Thymus (tissue), 11 donors: ENCODE data around the gene BRIP1. TPM values are rescaled to one million over a fixed set of nuclear protein-coding genes. Genes with fewer than 3 reads are reported as not detected.

Experiments used
- DNase-seq, 9 donors: peaks; one replicate each; pipeline ENCODE4 v3.0.0-alpha.2; 2013; ENCODE audit warnings: low spot score in 9 of 9, low read depth in 6 of 9, missing footprints in 1 of 9
- H3K27ac ChIP-seq, 2 donors: one replicate each; pipeline ENCODE4 v1.5.1; 2013; ENCODE audit warnings: control low read depth in 1 of 2, low read depth in 1 of 2, low read length in 1 of 2, mild to moderate bottlenecking in 1 of 2, moderate library complexity in 1 of 2
- H3K27me3 ChIP-seq, 2 donors: one replicate each; pipeline ENCODE4 v1.5.1; 2013; ENCODE audit warnings: low read length in 1 of 2; ENCODE audit not compliant: control insufficient read depth in 2 of 2, insufficient read depth in 1 of 2
- H3K36me3 ChIP-seq, 2 donors: one replicate each; pipeline ENCODE4 v1.5.1; 2013; ENCODE audit warnings: low read length in 1 of 2, mild to moderate bottlenecking in 1 of 2, moderate library complexity in 1 of 2; ENCODE audit not compliant: control insufficient read depth in 2 of 2, insufficient read depth in 2 of 2
- H3K4me1 ChIP-seq, 2 donors: one replicate each; pipeline ENCODE4 v1.5.1; 2013; ENCODE audit warnings: low read length in 2 of 2; ENCODE audit not compliant: control insufficient read depth in 2 of 2, insufficient read depth in 2 of 2
- H3K4me3 ChIP-seq, 2 donors: one replicate each; pipeline ENCODE4 v1.5.1; 2013; ENCODE audit warnings: low read length in 2 of 2, control low read depth in 1 of 2, mild to moderate bottlenecking in 1 of 2
- H3K9me3 ChIP-seq, 2 donors: one replicate each; pipeline ENCODE4 v1.5.1; 2013; ENCODE audit warnings: low read length in 1 of 2, mild to moderate bottlenecking in 1 of 2; ENCODE audit not compliant: control insufficient read depth in 2 of 2, insufficient read depth in 1 of 2
- WGBS: extraction: QIAGEN DNeasy Blood & Tissue Kit; methylation state at CpG from one replicate; pipeline ENCODE4 v1.1.7; 2013; 5-methylcytosine and 5-hydroxymethylcytosine counted together
- polyA plus RNA-seq: library from polyadenylated mRNA; stranded (reverse); fragments of 200-250 nt; gene quantifications from one replicate; pipeline ENCODE4 v1.2.3, GENCODE V29; 2013
- total RNA-seq: library from RNA; stranded (reverse); fragments of 120-200 nt; gene quantifications from one replicate; pipeline ENCODE4 v1.2.4, GENCODE V29; 2013
- donor health status: healthy.

The BRIP1 gene
- total and polyA plus RNA-seq, 2 donors = 0.68 to 11.5 TPM

DNA sequence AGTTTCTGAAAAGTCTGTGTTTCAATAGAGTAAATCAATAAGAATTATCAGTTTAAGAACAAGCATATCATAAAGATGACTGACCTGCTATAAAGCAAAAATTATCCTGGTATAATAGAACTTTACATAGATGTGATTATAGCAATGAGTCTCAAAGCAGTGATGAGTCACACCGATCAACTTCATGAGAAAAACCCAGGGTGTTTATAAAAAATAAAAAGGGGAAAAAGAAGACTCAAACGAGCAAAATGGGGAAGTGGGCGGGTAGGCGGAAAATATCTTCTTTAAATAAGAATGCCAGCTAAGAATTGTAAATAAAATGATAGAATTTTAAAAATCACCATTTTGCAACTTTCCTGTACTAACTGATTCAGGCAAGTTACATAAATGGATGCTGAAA is 46.8 kb downstream of the BRIP1 start:
- WGBS = 45% methylated on average over 4 of the region's 4 CpGs
- Histone ChIP-seq H3K36me3 (peaks cover 7 to 9% of the 10 kb centered on the region in 2 donors), H3K4me1 (no peaks in the 10 kb centered on the region), H3K9me3 (no peaks in the 10 kb centered on the region), H3K4me3 (no peak overlapping the region), H3K27me3 (no peaks in the 10 kb centered on the region), H3K27ac (no peak overlapping the region)
- peak in 1 of 9 donors; percentile 7 for DNase-seq

- Histone ChIP-seq H3K27me3 (no peaks in the 10 kb centered on the region), H3K27ac (no peak overlapping the region), H3K36me3 (peaks cover 4% of the 10 kb centered on the region in 2 donors), H3K9me3 (no peaks in the 10 kb centered on the region), H3K4me1 (no peaks in the 10 kb centered on the region), H3K4me3 (no peak overlapping the region)
- DNase-seq = no peak
- WGBS = 88% methylated on average over 5 of the region's 5 CpGs
Measured at GRCh38 chr17:61815863-61816503, 47.3 kb downstream of the BRIP1 start.

DNA sequence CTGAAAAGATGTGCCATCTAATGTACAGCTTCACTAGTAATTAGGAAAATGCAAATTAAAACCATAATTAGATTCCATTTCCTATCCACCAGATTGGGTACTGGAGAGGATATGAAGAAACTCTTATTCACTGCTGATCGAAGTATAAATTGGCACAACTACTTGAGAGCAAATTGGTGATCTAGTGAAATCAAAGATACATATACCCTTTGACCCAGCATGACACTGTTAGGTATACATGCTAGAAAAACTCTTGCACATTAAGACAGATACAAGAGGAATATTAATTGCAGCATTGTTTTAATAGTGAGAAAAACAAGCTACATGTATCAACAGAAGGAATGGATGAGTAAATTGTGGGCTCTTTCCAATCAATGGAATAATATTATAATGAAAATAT is 48.8 kb downstream of the BRIP1 start:
- Histone ChIP-seq H3K4me1 (no peaks in the 10 kb centered on the region), H3K36me3 (peaks cover 0 to 2% of the 10 kb centered on the region in 2 donors), H3K4me3 (no peak overlapping the region), H3K27me3 (no peaks in the 10 kb centered on the region), H3K9me3 (no peaks in the 10 kb centered on the region), H3K27ac (no peak overlapping the region)
- 99% methylated on average over 1 of the region's 1 CpG for WGBS
- no peak for DNase-seq

GRCh38 chr17:61813211-61813610 is 50.1 kb downstream of the BRIP1 start:
- no peaks in the 10 kb centered on the region for H3K4me1 ChIP-seq
- WGBS = 76% methylated on average over 1 of the region's 1 CpG
- no peak overlapping the region for H3K4me3 ChIP-seq
- peaks cover 0 to 2% of the 10 kb centered on the region in 2 donors for H3K36me3 ChIP-seq
- no peaks in the 10 kb centered on the region for H3K9me3 ChIP-seq
- no peak overlapping the region for H3K27ac ChIP-seq
- H3K27me3 ChIP-seq = no peaks in the 10 kb centered on the region
- no peak for DNase-seq

DNA sequence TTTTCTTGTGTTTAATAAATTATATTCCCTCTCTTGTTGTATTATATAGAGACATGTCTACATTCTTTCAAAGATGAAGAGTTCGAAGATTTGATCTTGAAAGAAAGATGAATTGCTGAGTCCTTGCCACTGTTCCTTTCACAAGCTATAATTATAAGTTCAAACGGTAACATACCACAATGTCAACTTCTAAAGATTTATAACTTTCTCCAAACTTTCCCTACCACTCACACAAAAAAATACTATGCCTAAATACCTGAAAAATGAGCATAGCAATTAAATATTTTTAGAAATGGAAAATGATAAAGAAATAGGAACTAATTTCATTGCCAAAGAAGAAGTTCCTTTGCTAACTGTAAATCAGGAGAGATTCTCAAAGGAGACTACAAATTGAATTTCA is 50.6 kb downstream of the BRIP1 start:
- Histone ChIP-seq H3K9me3 (no peaks in the 10 kb centered on the region), H3K27ac (no peak overlapping the region), H3K4me3 (no peak overlapping the region), H3K4me1 (no peaks in the 10 kb centered on the region), H3K36me3 (peaks cover 0 to 2% of the 10 kb centered on the region in 2 donors), H3K27me3 (no peaks in the 10 kb centered on the region)
- DNase-seq = no peak
- WGBS = 57% methylated on average over 2 of the region's 2 CpGs

DNA sequence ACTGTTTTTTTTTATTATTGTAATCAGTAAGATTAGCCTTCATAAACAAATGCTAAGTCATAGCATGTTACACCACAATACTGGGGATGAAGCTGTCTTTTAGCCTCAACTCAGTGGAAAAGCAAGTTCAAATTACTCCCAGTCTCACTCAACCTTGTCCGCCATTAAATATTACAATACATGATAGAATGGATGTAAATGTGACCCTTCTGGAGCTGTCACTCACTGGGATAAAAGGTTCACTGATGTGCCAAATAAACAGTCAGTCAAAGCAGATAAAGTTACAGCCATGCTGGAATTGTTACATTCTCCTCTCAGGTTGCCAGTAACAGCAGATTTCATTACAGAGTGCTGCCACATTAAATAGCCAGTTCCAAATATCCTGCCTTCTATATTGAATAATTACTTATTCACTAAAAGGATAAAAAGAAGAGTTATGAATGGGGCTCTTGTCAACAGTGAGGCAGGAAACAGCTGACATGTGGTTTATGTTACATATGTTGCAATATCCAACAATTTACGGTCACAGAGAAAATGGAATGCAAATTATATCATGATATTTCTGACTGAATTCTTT is 53.4 kb downstream of the BRIP1 start:
- H3K4me1 ChIP-seq = no peaks in the 10 kb centered on the region
- no peaks in the 10 kb centered on the region for H3K36me3 ChIP-seq
- DNase-seq = no peak
- no peaks in the 10 kb centered on the region for H3K27me3 ChIP-seq
- no peak overlapping the region for H3K4me3 ChIP-seq
- no peaks in the 10 kb centered on the region for H3K9me3 ChIP-seq
- no peak overlapping the region for H3K27ac ChIP-seq
- 63% methylated on average over 2 of the region's 2 CpGs for WGBS

DNA sequence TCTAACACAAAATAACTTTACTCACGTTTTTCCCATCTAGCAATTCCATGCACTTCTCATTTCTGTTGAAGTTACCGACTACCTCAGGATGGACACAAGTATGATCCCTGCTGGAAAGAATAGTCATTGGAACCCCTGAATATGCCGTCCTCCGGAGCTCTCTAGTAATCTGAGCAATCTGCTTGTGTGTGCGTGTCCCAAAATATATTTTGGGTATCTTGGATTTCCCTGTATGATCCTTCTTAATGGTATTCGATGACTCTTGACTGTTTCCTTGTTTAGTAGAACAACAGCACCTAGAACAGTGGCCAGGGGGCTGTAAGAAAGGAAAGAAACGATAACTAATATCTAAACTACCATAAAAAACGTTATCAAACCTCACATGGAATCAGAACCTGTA is 54.9 kb downstream of the BRIP1 start:
- H3K27ac ChIP-seq = no peak overlapping the region
- no peaks in the 10 kb centered on the region for H3K9me3 ChIP-seq
- no peaks in the 10 kb centered on the region for H3K27me3 ChIP-seq
- 96% methylated on average over 8 of the region's 8 CpGs for WGBS
- H3K4me1 ChIP-seq = no peaks in the 10 kb centered on the region
- no peak overlapping the region for H3K4me3 ChIP-seq
- no peak for DNase-seq
- no peaks in the 10 kb centered on the region for H3K36me3 ChIP-seq

GRCh38 chr17:61806936-61807335 is 56.4 kb downstream of the BRIP1 start:
- no peaks in the 10 kb centered on the region for H3K27me3 ChIP-seq
- no peaks in the 10 kb centered on the region for H3K4me1 ChIP-seq
- no peak for DNase-seq
- no peak overlapping the region for H3K4me3 ChIP-seq
- 98% methylated on average over 1 of the region's 1 CpG for WGBS
- peaks cover 3% of the 10 kb centered on the region in 2 donors for H3K36me3 ChIP-seq
- no peak overlapping the region for H3K27ac ChIP-seq
- no peaks in the 10 kb centered on the region for H3K9me3 ChIP-seq

- WGBS = 97% methylated on average over 7 of the region's 7 CpGs
Measured at GRCh38 chr17:61806081-61806828, 57.1 kb downstream of the BRIP1 start.

More at GRCh38 chr17:61806081-61806828, 57.1 kb downstream of the BRIP1 start:
- Histone ChIP-seq H3K4me3 (no peak overlapping the region), H3K9me3 (no peaks in the 10 kb centered on the region), H3K36me3 (peaks cover 3% of the 10 kb centered on the region in 2 donors), H3K27ac (no peak overlapping the region), H3K4me1 (no peaks in the 10 kb centered on the region), H3K27me3 (no peaks in the 10 kb centered on the region)
- no peak for DNase-seq
